SK-N-SH treated with all-trans-retinoic acid at 6 μM for 48 hours (cell line): ENCODE measurements around the gene TNIK.

Experiments
- ARNTL ChIP-seq: fragments of 450-650 bp; formaldehyde crosslinking; IDR thresholded peaks from 2 replicates; pipeline ENCODE4 v1.5.0; 2020; ENCODE audit warnings: low read depth, mild to moderate bottlenecking, moderate library complexity, borderline replicate concordance
- TF ChIP-seq, protein P1 (sequence below): fragments of 250-450 bp; sonication (Bioruptor Pico); IDR thresholded peaks from 2 replicates; pipeline ENCODE4 v1.8.0; 2020; ENCODE audit warnings: mild to moderate bottlenecking, moderate library complexity, borderline replicate concordance

DNA sequence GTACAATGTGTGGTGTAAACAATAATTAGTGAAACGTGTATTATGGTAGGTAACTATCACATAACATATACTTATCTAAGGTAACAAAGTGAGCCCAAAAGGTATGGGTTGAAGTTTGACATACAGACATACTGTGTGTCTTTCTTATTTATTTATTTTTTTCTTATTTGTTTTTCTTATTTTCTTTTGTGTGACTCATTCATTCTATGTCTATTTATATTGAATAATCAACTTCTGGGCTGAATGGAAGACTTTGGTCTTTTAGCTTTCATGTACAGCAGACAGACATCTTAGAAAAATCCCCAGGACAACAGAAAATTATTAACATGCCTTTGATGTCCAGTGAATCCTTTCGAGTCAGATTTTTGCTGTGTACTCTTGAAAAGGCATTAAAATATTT is 233.4 kb downstream of the TNIK start:
- TF ChIP-seq ARNTL (CRISPR knock-in tag): no peak
- TF ChIP-seq, protein P1, sequence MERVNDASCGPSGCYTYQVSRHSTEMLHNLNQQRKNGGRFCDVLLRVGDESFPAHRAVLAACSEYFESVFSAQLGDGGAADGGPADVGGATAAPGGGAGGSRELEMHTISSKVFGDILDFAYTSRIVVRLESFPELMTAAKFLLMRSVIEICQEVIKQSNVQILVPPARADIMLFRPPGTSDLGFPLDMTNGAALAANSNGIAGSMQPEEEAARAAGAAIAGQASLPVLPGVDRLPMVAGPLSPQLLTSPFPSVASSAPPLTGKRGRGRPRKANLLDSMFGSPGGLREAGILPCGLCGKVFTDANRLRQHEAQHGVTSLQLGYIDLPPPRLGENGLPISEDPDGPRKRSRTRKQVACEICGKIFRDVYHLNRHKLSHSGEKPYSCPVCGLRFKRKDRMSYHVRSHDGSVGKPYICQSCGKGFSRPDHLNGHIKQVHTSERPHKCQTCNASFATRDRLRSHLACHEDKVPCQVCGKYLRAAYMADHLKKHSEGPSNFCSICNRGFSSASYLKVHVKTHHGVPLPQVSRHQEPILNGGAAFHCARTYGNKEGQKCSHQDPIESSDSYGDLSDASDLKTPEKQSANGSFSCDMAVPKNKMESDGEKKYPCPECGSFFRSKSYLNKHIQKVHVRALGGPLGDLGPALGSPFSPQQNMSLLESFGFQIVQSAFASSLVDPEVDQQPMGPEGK (CRISPR knock-in tag): no peak
